ENCODE data around the gene TCF4.

Gene TCF4

DNA sequence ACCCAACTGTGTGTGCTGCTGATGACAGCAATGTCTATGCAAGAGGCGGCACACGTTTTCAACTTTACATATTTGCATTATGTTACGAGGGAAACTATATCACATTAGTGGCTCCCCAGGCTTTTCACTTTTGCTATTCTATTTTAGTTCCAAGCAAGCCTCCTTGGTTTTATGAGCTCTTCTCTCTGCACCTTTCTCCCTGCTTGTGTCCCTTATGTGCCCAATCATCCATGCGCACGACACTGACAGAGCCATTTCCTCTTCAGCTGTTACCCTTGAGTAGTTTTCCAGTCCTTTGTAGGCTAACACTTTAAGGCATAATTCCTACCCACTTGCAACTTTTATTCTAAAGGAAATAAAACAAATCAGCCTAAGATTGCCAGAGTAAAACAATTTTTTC, 154.3 kb downstream of the TCF4 start:
- H3K4me1 ChIP-seq (ENCODE audit: control insufficient read depth, insufficient read depth, low read length, poor library complexity, severe bottlenecking): no peaks in the 10 kb centered on the region

DNA sequence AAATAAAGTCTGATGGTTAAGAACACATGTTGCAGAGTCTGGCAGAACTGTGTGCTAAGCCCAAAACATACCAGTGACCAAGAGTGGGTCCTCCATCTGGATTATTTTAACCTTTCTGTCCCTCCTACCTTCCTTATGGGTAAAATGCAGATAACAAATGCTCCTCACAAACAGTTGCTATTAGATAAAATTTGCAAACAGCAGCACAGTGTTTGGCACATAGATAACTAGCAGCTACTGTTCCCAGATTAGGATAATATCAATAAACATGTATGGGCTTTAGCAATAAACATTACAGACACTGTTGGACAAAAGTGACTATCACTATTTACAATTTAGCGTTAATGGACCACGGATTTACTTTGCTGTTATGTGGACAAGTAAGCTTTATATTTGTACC, 154.9 kb downstream of the TCF4 start:
- H3K36me3 ChIP-seq (ENCODE audit: control insufficient read depth, insufficient read depth, low read length): no peaks in the 10 kb centered on the region
- no peaks in the 10 kb centered on the region for H3K4me1 ChIP-seq (ENCODE audit: control insufficient read depth, insufficient read depth, low read length, poor library complexity, severe bottlenecking)
- no peak for DNase-seq
- H3K27ac ChIP-seq (ENCODE audit: insufficient read depth, low read length, poor library complexity, severe bottlenecking): no peak overlapping the region
- H3K4me3 ChIP-seq (ENCODE audit: insufficient read depth, low read depth, low read length, poor library complexity, severe bottlenecking): no peak overlapping the region
- H3K27me3 ChIP-seq (replicated peaks; ENCODE audit: control insufficient read depth, insufficient read depth, low read length, poor library complexity, severe bottlenecking): no peaks in the 10 kb centered on the region
- H3K9me3 ChIP-seq (ENCODE audit: control insufficient read depth, low read length): no peaks in the 10 kb centered on the region

More for the DNA sequence above, 154.3 kb downstream of the TCF4 start:
- H3K4me3 ChIP-seq (ENCODE audit: insufficient read depth, low read depth, low read length, poor library complexity, severe bottlenecking): no peak overlapping the region
- H3K27me3 ChIP-seq (replicated peaks; ENCODE audit: control insufficient read depth, insufficient read depth, low read length, poor library complexity, severe bottlenecking): no peaks in the 10 kb centered on the region
- no peak for DNase-seq
- H3K9me3 ChIP-seq (ENCODE audit: control insufficient read depth, low read length): no peaks in the 10 kb centered on the region
- H3K27ac ChIP-seq (ENCODE audit: insufficient read depth, low read length, poor library complexity, severe bottlenecking): no peak overlapping the region
- H3K36me3 ChIP-seq (ENCODE audit: control insufficient read depth, insufficient read depth, low read length): no peaks in the 10 kb centered on the region

DNA sequence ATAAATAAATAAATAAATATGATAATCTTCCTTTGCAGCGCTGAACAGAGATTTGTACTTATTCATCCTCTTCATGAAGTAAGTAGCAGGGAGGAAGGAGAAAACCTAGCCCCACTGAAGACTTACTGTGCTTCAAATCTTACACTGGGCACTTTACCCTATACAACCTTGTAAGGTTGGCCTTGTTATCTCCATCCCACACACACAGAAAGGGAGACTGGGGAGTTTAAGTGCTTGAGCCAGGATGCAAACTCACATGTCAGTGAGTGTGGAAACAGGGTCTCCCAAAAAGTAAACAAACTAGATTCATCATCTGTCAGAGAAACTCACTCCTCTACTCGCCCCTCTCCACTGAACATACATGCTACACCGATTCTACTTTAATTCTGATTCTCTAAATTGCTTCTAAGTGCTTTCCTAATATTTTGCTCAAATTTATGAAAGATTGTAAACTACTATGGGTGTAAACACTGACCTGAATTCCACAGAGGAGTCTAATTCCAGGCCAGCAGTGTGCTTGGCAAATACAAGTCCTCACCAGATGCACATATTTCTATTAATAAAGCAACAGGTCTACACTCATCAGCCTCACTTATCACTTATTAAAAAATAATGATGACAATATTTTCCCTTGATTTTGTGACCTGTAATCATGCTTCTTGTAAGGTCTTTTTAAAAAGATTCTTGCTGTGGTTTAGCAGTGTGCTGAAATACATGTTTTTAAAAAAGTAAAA, 155.5 kb downstream of the TCF4 start:
- H3K9me3 ChIP-seq (ENCODE audit: control insufficient read depth, low read length): no peaks in the 10 kb centered on the region
- H3K36me3 ChIP-seq (ENCODE audit: control insufficient read depth, insufficient read depth, low read length): no peaks in the 10 kb centered on the region
- no peak overlapping the region for H3K27ac ChIP-seq (ENCODE audit: insufficient read depth, low read length, poor library complexity, severe bottlenecking)
- H3K4me1 ChIP-seq (ENCODE audit: control insufficient read depth, insufficient read depth, low read length, poor library complexity, severe bottlenecking): no peaks in the 10 kb centered on the region
- no peaks in the 10 kb centered on the region for H3K27me3 ChIP-seq (replicated peaks; ENCODE audit: control insufficient read depth, insufficient read depth, low read length, poor library complexity, severe bottlenecking)
- DNase-seq: no peak
- no peak overlapping the region for H3K4me3 ChIP-seq (ENCODE audit: insufficient read depth, low read depth, low read length, poor library complexity, severe bottlenecking)

DNA sequence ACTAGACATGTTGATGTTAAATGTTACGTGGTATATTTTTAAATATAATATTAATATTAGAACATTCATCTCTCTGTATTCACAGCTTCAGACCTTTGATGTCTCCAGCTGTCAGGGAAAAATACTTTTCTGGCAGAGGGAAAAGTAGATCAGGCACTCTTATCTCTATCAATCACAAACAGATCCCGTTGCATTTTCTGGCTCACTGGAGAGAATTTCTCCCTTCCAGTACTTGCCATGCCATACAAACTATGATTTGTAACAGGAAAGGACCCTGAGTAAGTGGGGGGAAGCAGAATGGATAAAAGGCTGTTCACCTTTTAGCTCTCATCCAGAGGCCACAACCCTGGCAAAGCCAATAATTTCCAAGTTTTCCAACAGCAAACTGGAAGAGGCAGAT, 158.0 kb downstream of the TCF4 start:
- H3K36me3 ChIP-seq (ENCODE audit: control insufficient read depth, insufficient read depth, low read length): no peaks in the 10 kb centered on the region
- no peak overlapping the region for H3K27ac ChIP-seq (ENCODE audit: insufficient read depth, low read length, poor library complexity, severe bottlenecking)
- no peaks in the 10 kb centered on the region for H3K9me3 ChIP-seq (ENCODE audit: control insufficient read depth, low read length)
- no peaks in the 10 kb centered on the region for H3K27me3 ChIP-seq (replicated peaks; ENCODE audit: control insufficient read depth, insufficient read depth, low read length, poor library complexity, severe bottlenecking)
- no peak for DNase-seq
- H3K4me1 ChIP-seq (ENCODE audit: control insufficient read depth, insufficient read depth, low read length, poor library complexity, severe bottlenecking): no peaks in the 10 kb centered on the region
- H3K4me3 ChIP-seq (ENCODE audit: insufficient read depth, low read depth, low read length, poor library complexity, severe bottlenecking): no peak overlapping the region

DNA sequence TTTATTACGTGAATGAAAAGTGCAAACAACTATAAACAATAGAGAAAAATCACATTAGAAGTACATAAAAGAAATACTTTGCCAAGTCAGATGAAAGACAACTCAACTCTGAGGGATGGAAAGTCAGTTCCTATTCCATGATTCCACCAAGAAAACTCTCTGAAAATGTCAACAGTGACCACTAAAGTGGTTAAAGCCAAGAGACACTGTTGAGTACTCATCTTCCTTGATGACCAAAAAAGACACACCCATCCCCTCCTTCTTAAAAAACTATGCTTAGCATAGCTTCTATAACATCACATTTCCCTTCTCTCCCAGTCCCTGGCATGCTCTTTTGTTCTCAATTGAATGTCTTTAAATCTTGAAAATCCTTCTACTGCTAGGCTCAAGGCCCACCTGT, 160.0 kb downstream of the TCF4 start:
- Histone ChIP-seq H3K4me3 (ENCODE audit: insufficient read depth, low read depth, low read length, poor library complexity, severe bottlenecking) (no peak overlapping the region), H3K9me3 (ENCODE audit: control insufficient read depth, low read length) (no peaks in the 10 kb centered on the region), H3K27me3 (replicated peaks; ENCODE audit: control insufficient read depth, insufficient read depth, low read length, poor library complexity, severe bottlenecking) (no peaks in the 10 kb centered on the region), H3K4me1 (ENCODE audit: control insufficient read depth, insufficient read depth, low read length, poor library complexity, severe bottlenecking) (no peaks in the 10 kb centered on the region), H3K27ac (ENCODE audit: insufficient read depth, low read length, poor library complexity, severe bottlenecking) (no peak overlapping the region), H3K36me3 (ENCODE audit: control insufficient read depth, insufficient read depth, low read length) (no peaks in the 10 kb centered on the region)
- no peak for DNase-seq

DNA sequence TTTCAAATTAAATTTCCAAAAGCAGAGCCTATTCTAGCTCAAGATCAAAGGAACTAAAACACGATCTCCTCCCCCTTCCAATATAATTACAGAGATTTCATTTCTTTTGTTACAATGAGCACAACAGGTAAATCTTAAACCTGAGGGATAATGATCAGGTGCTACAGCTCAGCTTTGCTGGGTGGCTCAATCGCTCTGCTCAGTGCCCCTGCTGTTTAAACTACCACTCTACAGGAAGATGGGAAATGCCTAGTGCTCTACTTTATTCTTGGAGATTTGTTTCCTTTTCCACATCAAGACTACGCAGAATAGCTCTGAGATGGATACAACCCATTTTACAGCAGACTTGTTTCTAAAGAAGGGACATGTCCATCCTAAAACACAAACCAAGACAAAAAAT, 162.3 kb downstream of the TCF4 start:
- DNase-seq: no peak
- no peaks in the 10 kb centered on the region for H3K9me3 ChIP-seq (ENCODE audit: control insufficient read depth, low read length)
- H3K36me3 ChIP-seq (ENCODE audit: control insufficient read depth, insufficient read depth, low read length): no peaks in the 10 kb centered on the region
- H3K4me3 ChIP-seq (ENCODE audit: insufficient read depth, low read depth, low read length, poor library complexity, severe bottlenecking): no peak overlapping the region
- no peaks in the 10 kb centered on the region for H3K4me1 ChIP-seq (ENCODE audit: control insufficient read depth, insufficient read depth, low read length, poor library complexity, severe bottlenecking)
- no peak overlapping the region for H3K27ac ChIP-seq (ENCODE audit: insufficient read depth, low read length, poor library complexity, severe bottlenecking)
- no peaks in the 10 kb centered on the region for H3K27me3 ChIP-seq (replicated peaks; ENCODE audit: control insufficient read depth, insufficient read depth, low read length, poor library complexity, severe bottlenecking)

DNA sequence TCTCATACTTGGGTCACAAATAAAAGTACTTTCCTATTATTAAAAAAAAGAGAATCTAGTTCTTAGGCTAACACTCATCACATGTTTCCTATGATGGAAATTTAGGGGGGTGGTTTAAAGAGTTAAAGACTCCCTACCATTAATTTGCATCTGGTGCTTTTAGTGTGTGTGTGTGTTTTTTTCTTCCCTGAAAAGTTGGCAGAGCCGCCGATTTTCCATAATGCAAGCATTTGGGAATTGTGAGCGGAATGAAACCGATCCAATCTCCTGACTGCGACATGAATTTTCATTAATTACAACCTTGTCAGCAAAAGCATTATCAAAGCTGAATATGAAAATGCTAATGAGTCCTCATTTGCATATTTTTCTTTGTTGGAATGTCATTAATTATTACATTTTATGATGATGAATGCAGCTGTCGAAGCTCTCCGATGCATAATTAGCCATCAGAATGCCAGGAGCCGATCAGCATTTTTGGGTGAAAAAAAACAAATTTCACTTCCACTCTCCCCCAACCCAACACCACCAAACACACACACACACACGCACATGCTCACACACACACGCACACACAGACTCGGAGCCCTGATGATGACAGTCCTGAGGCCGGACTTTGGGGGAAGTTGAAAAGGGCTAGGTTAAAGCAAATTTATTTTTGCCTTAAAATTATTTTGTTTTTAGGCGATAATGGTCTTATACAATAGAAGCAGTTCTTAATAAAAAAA, 165.4 kb downstream of the TCF4 start:
- Histone ChIP-seq H3K27me3 (replicated peaks; ENCODE audit: control insufficient read depth, insufficient read depth, low read length, poor library complexity, severe bottlenecking) (no peaks in the 10 kb centered on the region), H3K36me3 (ENCODE audit: control insufficient read depth, insufficient read depth, low read length) (no peaks in the 10 kb centered on the region), H3K27ac (ENCODE audit: insufficient read depth, low read length, poor library complexity, severe bottlenecking) (no peak overlapping the region), H3K4me3 (ENCODE audit: insufficient read depth, low read depth, low read length, poor library complexity, severe bottlenecking) (no peak overlapping the region), H3K9me3 (ENCODE audit: control insufficient read depth, low read length) (no peaks in the 10 kb centered on the region), H3K4me1 (ENCODE audit: control insufficient read depth, insufficient read depth, low read length, poor library complexity, severe bottlenecking) (no peaks in the 10 kb centered on the region)
- DNase-seq: no peak

DNA sequence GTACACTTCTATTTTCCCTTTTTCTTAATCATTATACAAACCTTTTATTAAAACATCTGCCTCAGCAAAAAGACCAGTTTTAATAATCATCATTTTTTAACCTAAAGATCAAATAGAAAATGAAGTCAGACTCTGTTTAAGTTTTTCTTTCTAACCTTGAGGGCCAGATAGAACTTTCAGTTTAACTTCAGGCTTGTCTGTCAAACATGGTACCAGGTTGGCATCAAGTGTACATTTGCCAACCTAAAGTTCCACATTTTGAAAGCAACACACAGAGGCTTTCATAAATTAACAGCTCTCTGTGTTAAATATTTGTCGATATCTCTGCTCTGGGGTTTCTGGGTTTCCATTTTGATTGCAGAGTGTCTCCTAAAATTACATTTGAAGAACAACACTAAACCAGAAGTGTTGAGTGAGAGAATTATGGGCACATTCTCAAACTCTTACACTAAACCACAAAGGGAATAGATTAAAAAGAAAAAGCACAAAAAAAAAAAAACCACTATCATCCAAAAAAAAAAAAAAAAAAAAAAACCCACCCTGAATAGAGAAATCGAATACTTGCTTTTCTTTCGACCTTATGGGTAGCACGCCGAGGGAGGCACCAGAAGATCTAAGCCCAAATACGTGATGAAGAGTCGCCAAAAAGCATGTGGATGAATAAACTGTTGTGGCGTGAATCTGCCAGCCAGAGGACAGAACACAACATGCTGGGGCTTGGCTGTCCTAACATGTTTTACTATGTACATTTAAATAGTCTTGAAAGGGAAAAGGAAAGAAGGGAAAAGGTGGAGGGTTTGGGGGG, 166.2 kb downstream of the TCF4 start:
- Histone ChIP-seq H3K4me1 (ENCODE audit: control insufficient read depth, insufficient read depth, low read length, poor library complexity, severe bottlenecking) (no peaks in the 10 kb centered on the region), H3K4me3 (ENCODE audit: insufficient read depth, low read depth, low read length, poor library complexity, severe bottlenecking) (no peak overlapping the region), H3K27ac (ENCODE audit: insufficient read depth, low read length, poor library complexity, severe bottlenecking) (no peak overlapping the region), H3K27me3 (replicated peaks; ENCODE audit: control insufficient read depth, insufficient read depth, low read length, poor library complexity, severe bottlenecking) (no peaks in the 10 kb centered on the region), H3K9me3 (ENCODE audit: control insufficient read depth, low read length) (no peaks in the 10 kb centered on the region), H3K36me3 (ENCODE audit: control insufficient read depth, insufficient read depth, low read length) (no peaks in the 10 kb centered on the region)
- DNase-seq: no peak

DNA sequence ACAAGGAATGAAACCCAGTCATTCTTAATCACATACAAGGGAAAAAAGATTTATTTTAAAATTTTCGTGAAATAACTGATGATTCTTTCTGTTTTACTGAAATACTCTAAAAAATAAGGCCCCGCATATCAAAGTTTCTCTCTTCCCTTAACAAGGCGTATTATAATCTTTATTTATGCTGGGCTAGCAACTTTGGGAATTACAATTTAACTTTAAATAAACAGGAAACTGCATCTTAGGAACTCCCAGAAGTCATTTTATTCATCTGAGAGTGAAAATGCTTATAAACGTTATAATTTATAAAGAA, 166.7 kb downstream of the TCF4 start:
- no peak overlapping the region for H3K4me3 ChIP-seq (ENCODE audit: insufficient read depth, low read depth, low read length, poor library complexity, severe bottlenecking)
- no peak overlapping the region for H3K27ac ChIP-seq (ENCODE audit: insufficient read depth, low read length, poor library complexity, severe bottlenecking)
- H3K9me3 ChIP-seq (ENCODE audit: control insufficient read depth, low read length): no peaks in the 10 kb centered on the region
- no peaks in the 10 kb centered on the region for H3K36me3 ChIP-seq (ENCODE audit: control insufficient read depth, insufficient read depth, low read length)
- no peak for DNase-seq
- no peaks in the 10 kb centered on the region for H3K27me3 ChIP-seq (replicated peaks; ENCODE audit: control insufficient read depth, insufficient read depth, low read length, poor library complexity, severe bottlenecking)
- no peaks in the 10 kb centered on the region for H3K4me1 ChIP-seq (ENCODE audit: control insufficient read depth, insufficient read depth, low read length, poor library complexity, severe bottlenecking)
